Neural cell (in vitro differentiated cells): ENCODE results near the gene TSPO. TPM values are rescaled to one million over a fixed set of nuclear protein-coding genes. Genes with fewer than 3 reads are reported as not detected.

Source experiments
- H2AFZ ChIP-seq: fragments of 200-600, 300-800 bp; sonication (generic), shearing (Covaris generic); 2 replicates; pipeline ENCODE4 v1.6.0; 2014; ENCODE audit warnings: low read depth, mild to moderate bottlenecking, antibody characterized with exemption, low read length, moderate library complexity
- H3F3A ChIP-seq: fragments of 200-600 bp; shearing (Covaris generic); 2 replicates; pipeline ENCODE4 v1.6.1; 2016; ENCODE audit warnings: mild to moderate bottlenecking, moderate library complexity, mixed read lengths, antibody characterized with exemption, low read length; ENCODE audit not compliant: insufficient read depth, poor library complexity, severe bottlenecking
- H3K27ac ChIP-seq: fragments of 200-600, 300-800 bp; sonication (generic), shearing (Covaris generic); 2 replicates; pipeline ENCODE4 v1.5.1; 2014; ENCODE audit warnings: mild to moderate bottlenecking, low read length, moderate library complexity
- H3K27me3 ChIP-seq: fragments of 300-800, 200-600 bp; sonication (generic), shearing (Covaris generic); 2 replicates; pipeline ENCODE4 v1.6.0; 2014; ENCODE audit warnings: mild to moderate bottlenecking, low read depth, low read length, moderate library complexity; ENCODE audit not compliant: insufficient read depth
- H3K36me3 ChIP-seq: fragments of 300-800, 200-600 bp; sonication (generic), shearing (Covaris generic); 2 replicates; pipeline ENCODE4 v1.5.1; 2014; ENCODE audit warnings: mild to moderate bottlenecking, antibody characterized with exemption, low read length, moderate library complexity; ENCODE audit not compliant: insufficient read depth
- H3K4me2 ChIP-seq: fragments of 300-800, 200-600 bp; sonication (generic), shearing (Covaris generic); 2 replicates; pipeline ENCODE4 v1.6.0; 2014; ENCODE audit warnings: mild to moderate bottlenecking, low read length
- H3K4me3 ChIP-seq: fragments of 300-800, 200-600 bp; sonication (generic), shearing (Covaris generic); 2 replicates; pipeline ENCODE4 v1.5.1; 2014; ENCODE audit warnings: mild to moderate bottlenecking, low read length, moderate library complexity
- H3K79me2 ChIP-seq: fragments of 200-600 bp; shearing (Covaris generic); replicated peaks from 2 replicates; pipeline ENCODE4 v1.6.0; 2014; ENCODE audit warnings: mild to moderate bottlenecking, low read length, moderate library complexity; ENCODE audit not compliant: insufficient read depth
- H3K9ac ChIP-seq: fragments of 300-800, 200-600 bp; sonication (generic), shearing (Covaris generic); 2 replicates; pipeline ENCODE4 v1.6.1; 2016; ENCODE audit warnings: mild to moderate bottlenecking, low read length, mixed read lengths
- H3K9me2 ChIP-seq: fragments of 200-600 bp; shearing (Covaris generic); 2 replicates; pipeline ENCODE4 v1.6.1; 2016; ENCODE audit warnings: mild to moderate bottlenecking, low read length, mixed read lengths; ENCODE audit not compliant: insufficient read depth
- H3K9me3 ChIP-seq: fragments of 200-600, 300-800 bp; sonication (generic), shearing (Covaris generic); 2 replicates; pipeline ENCODE4 v1.6.1; 2016; ENCODE audit warnings: mild to moderate bottlenecking, mixed run types, low read length, moderate library complexity, mixed read lengths
- H4K20me1 ChIP-seq: fragments of 200-600 bp; shearing (Covaris generic); 2 replicates; pipeline ENCODE4 v1.6.1; 2016; ENCODE audit warnings: mild to moderate bottlenecking, mixed run types; ENCODE audit not compliant: insufficient read depth
- EP300 ChIP-seq: fragments of 450-650 bp; conservative IDR thresholded peaks from 2 replicates; pipeline ENCODE4 v1.6.1; 2014; ENCODE audit warnings: antibody characterized with exemption, mild to moderate bottlenecking, moderate library complexity; ENCODE audit not compliant: poor library complexity, severe bottlenecking
- EZH2 ChIP-seq: fragments of 200-600, 300-800 bp; shearing (Covaris generic), sonication (generic); IDR thresholded peaks from 2 replicates; pipeline ENCODE4 v1.6.1; 2014; ENCODE audit warnings: antibody characterized with exemption, low read length, borderline replicate concordance, mild to moderate bottlenecking; ENCODE audit not compliant: insufficient read depth, poor library complexity, severe bottlenecking
- MXI1 ChIP-seq: fragments of 450-650 bp; conservative IDR thresholded peaks from 2 replicates; pipeline ENCODE4 v1.6.1; 2014; ENCODE audit warnings: antibody characterized with exemption, mild to moderate bottlenecking; ENCODE audit not compliant: poor library complexity, severe bottlenecking
- POLR2AphosphoS5 ChIP-seq: IDR thresholded peaks from 2 replicates; pipeline ENCODE4 v1.6.1; 2012
- RAD21 ChIP-seq: fragments of 450-650 bp; conservative IDR thresholded peaks from 2 replicates; pipeline ENCODE4 v1.6.1; 2014; ENCODE audit warnings: antibody characterized with exemption, mild to moderate bottlenecking, moderate library complexity
- SMC3 ChIP-seq: fragments of 450-650 bp; conservative IDR thresholded peaks from 2 replicates; pipeline ENCODE4 v1.6.1; 2014; ENCODE audit warnings: antibody characterized with exemption, mild to moderate bottlenecking, moderate library complexity; ENCODE audit not compliant: poor library complexity
- TAF1 ChIP-seq: IDR thresholded peaks from 2 replicates; pipeline ENCODE4 v1.6.1; 2012; ENCODE audit warnings: low read depth
- polyA plus RNA-seq: library from polyadenylated mRNA; depleted of rRNA; stranded (reverse); fragments of >200 nt; gene quantifications from 2 replicates; pipeline ENCODE4 v1.2.3, GENCODE V29; 2014
- TF ChIP-seq, protein P1 (sequence below): fragments of 450-650 bp; IDR thresholded peaks from 2 replicates; pipeline ENCODE4 v1.5.1; 2014; ENCODE audit warnings: antibody characterized with exemption, mild to moderate bottlenecking, moderate library complexity; ENCODE audit not compliant: poor library complexity, severe bottlenecking
- TF ChIP-seq, protein P2 (sequence below): IDR thresholded peaks from 2 replicates; pipeline ENCODE4 v1.6.1; 2012; ENCODE audit warnings: borderline replicate concordance

The TSPO gene
- polyA plus RNA-seq, 1 donor from 2014 or later: not detected

DNA sequence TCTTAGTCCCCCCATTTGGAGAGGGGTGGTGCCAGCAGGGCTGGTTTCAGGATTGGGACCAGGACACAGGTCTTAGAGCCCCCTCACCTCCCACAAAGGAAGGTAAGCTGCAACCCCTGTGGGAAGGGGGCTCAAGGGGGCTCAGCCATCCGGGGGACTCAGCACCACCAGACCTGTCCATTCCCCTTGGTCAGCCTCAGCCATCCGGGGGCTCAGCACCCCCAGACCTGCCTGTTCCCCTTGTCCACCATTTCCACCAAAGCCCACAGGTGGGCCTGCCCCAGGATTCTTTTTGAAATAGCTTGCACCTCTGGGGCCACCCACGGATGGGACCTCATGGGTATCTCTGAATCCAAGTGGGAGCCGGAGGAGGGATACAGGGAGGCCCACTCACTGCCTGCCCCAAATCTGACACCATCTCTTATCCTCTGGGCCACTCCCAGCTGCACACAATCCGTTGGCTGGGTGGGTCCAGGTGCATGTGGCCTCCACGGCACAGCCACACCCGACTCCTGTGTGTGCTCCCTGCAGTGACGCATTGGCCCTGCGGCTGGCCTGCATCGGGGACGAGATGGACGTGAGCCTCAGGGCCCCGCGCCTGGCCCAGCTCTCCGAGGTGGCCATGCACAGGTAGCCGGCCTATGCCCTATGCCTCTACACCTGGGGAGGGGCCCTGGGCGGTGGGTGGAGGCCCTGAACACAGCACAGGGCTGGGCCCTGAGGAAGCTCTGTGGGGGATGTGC lies 24.0 kb upstream of the TSPO start:
- H3K9ac ChIP-seq: no peak overlapping the region
- no peak overlapping the region for H2AFZ ChIP-seq
- H3K9me3 ChIP-seq: no peaks in the 10 kb centered on the region
- no peaks in the 10 kb centered on the region for H3K36me3 ChIP-seq
- H3K79me2 ChIP-seq: no peaks in the 10 kb centered on the region
- no peaks in the 10 kb centered on the region for H3K9me2 ChIP-seq
- no peak overlapping the region for H3K4me3 ChIP-seq
- H3K27ac ChIP-seq: no peak overlapping the region
- H3F3A ChIP-seq: no peaks in the 10 kb centered on the region
- H3K4me2 ChIP-seq: no peak overlapping the region
- H3K27me3 ChIP-seq: no peaks in the 10 kb centered on the region
- no peaks in the 10 kb centered on the region for H4K20me1 ChIP-seq
- TF ChIP-seq TAF1: no peak

DNA sequence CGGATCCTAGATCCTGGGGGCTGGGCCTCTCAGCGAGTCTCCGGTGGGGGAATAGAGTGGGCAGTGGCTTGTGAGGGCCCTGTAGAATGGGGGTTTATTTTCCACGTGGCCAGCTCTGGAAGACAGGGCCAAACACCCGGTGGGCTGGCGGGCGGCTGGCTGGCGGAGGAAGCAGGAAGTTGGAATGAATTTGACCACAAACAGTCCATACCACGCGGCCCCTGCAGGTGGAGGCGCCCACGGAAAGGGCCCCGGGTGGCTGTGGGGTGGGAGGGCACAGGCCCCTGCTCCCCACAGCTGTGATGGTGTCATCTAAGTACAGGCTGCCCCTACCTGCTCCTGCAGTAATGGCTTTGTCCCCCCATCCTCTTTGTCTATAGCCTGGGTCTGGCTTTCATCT lies 23.2 kb upstream of the TSPO start:
- Histone ChIP-seq H3F3A (no peaks in the 10 kb centered on the region), H3K79me2 (no peaks in the 10 kb centered on the region), H4K20me1 (no peaks in the 10 kb centered on the region), H3K27me3 (no peaks in the 10 kb centered on the region), H3K4me2 (no peak overlapping the region), H2AFZ (no peak overlapping the region), H3K36me3 (no peaks in the 10 kb centered on the region), H3K9me3 (no peaks in the 10 kb centered on the region), H3K4me3 (no peak overlapping the region), H3K9ac (no peak overlapping the region), H3K27ac (no peak overlapping the region), H3K9me2 (no peaks in the 10 kb centered on the region)
- TF ChIP-seq, protein P1, sequence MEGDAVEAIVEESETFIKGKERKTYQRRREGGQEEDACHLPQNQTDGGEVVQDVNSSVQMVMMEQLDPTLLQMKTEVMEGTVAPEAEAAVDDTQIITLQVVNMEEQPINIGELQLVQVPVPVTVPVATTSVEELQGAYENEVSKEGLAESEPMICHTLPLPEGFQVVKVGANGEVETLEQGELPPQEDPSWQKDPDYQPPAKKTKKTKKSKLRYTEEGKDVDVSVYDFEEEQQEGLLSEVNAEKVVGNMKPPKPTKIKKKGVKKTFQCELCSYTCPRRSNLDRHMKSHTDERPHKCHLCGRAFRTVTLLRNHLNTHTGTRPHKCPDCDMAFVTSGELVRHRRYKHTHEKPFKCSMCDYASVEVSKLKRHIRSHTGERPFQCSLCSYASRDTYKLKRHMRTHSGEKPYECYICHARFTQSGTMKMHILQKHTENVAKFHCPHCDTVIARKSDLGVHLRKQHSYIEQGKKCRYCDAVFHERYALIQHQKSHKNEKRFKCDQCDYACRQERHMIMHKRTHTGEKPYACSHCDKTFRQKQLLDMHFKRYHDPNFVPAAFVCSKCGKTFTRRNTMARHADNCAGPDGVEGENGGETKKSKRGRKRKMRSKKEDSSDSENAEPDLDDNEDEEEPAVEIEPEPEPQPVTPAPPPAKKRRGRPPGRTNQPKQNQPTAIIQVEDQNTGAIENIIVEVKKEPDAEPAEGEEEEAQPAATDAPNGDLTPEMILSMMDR: no peak
- no peak for TF ChIP-seq RAD21
- TF ChIP-seq EP300: no peak
- TF ChIP-seq MXI1: no peak
- no peak for TF ChIP-seq SMC3
- TF ChIP-seq POLR2AphosphoS5: no peak
- TF ChIP-seq, protein P2, sequence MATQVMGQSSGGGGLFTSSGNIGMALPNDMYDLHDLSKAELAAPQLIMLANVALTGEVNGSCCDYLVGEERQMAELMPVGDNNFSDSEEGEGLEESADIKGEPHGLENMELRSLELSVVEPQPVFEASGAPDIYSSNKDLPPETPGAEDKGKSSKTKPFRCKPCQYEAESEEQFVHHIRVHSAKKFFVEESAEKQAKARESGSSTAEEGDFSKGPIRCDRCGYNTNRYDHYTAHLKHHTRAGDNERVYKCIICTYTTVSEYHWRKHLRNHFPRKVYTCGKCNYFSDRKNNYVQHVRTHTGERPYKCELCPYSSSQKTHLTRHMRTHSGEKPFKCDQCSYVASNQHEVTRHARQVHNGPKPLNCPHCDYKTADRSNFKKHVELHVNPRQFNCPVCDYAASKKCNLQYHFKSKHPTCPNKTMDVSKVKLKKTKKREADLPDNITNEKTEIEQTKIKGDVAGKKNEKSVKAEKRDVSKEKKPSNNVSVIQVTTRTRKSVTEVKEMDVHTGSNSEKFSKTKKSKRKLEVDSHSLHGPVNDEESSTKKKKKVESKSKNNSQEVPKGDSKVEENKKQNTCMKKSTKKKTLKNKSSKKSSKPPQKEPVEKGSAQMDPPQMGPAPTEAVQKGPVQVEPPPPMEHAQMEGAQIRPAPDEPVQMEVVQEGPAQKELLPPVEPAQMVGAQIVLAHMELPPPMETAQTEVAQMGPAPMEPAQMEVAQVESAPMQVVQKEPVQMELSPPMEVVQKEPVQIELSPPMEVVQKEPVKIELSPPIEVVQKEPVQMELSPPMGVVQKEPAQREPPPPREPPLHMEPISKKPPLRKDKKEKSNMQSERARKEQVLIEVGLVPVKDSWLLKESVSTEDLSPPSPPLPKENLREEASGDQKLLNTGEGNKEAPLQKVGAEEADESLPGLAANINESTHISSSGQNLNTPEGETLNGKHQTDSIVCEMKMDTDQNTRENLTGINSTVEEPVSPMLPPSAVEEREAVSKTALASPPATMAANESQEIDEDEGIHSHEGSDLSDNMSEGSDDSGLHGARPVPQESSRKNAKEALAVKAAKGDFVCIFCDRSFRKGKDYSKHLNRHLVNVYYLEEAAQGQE: no peak
- TF ChIP-seq TAF1: no peak
- TF ChIP-seq EZH2: no peak
